ENCODE results near the gene KIF3C. TPM values are rescaled to one million over a fixed set of nuclear protein-coding genes. Genes with fewer than 3 reads are reported as not detected.
"Not testable (repeated sequence)": the region's sequence is repeated elsewhere in the genome, so short reads cannot be mapped to it uniquely, and the experiment has no call there.

The KIF3C gene
- total RNA-seq, 2 experiments from 2014 or later, result 3.6 to 3.8 TPM

GRCh38 chr2:26018184-26019055 is 36.1 kb upstream of the KIF3C start:
- DNase-seq (peak; percentile 49), ATAC-seq (peak; percentile 83)
- ChIA-PET CTCF (interaction anchor here (1.1 to 2.2 kb wide), 5 partner anchors 27 to 167 kb away, joined by 3 to 5 read pairs (median 5); no protein-coding TSS in a partner anchor), POLR2A (interaction anchor here (0.6 to 1.2 kb wide), 2 partner anchors 10 to 573 kb away, joined by 3 to 4 read pairs; no protein-coding TSS in a partner anchor)
- H3K27me3 Mint-ChIP-seq, result no peaks in the 10 kb centered on the region
- no peak for TF ChIP-seq CTCF (IDR thresholded peaks at IDR 0.05)
- H3K36me3 Mint-ChIP-seq (ENCODE audit: low read depth), result no peaks in the 10 kb centered on the region
- H3K27ac Mint-ChIP-seq, result no peak overlapping the region
- intact Hi-C loops (cut with micrococcal nuclease), result no loop called here
- H3K4me1 Mint-ChIP-seq (ENCODE audit: low read depth), result peaks cover 4% of the 10 kb centered on the region
- no peak overlapping the region for H3K4me3 Mint-ChIP-seq
- H3K9me3 Mint-ChIP-seq, result no peaks in the 10 kb centered on the region

- Mint-ChIP-seq H3K36me3 (ENCODE audit: low read depth) (no peaks in the 10 kb centered on the region), H3K27me3 (no peaks in the 10 kb centered on the region), H3K9me3 (no peaks in the 10 kb centered on the region), H3K4me1 (ENCODE audit: low read depth) (peaks cover 4% of the 10 kb centered on the region), H3K27ac (no peak overlapping the region), H3K4me3 (no peak overlapping the region)
- intact Hi-C loops (cut with micrococcal nuclease), result no loop called here
- DNase-seq (no peak), ATAC-seq (no peak)
- POLR2A ChIA-PET, result interaction anchor here (1.2 kb wide), 1 partner anchor 9 kb away, joined by 3 read pairs; no protein-coding TSS in a partner anchor
- no peak for TF ChIP-seq CTCF (IDR thresholded peaks at IDR 0.05)
- CTCF ChIA-PET, result interaction anchor here (1.1 to 2.2 kb wide), 5 partner anchors 26 to 166 kb away, joined by 3 to 5 read pairs (median 5); no protein-coding TSS in a partner anchor
These were observed 35.3 kb upstream of the KIF3C start for GRCh38 chr2:26017464-26018183.

- CTCF ChIA-PET, result not testable (repeated sequence)
These were observed 34.4 kb upstream of the KIF3C start for GRCh38 chr2:26016706-26017045.

GRCh38 chr2:26016012-26016705 is 33.9 kb upstream of the KIF3C start:
- DNase-seq (no peak), ATAC-seq (no peak)
- intact Hi-C loops (cut with micrococcal nuclease), result no loop called here
- ChIA-PET CTCF (interaction anchor here (1.3 kb wide), 1 partner anchor 25 kb away, joined by 5 read pairs; no protein-coding TSS in a partner anchor), POLR2A (no interaction called here)
- Mint-ChIP-seq H3K27me3 (no peaks in the 10 kb centered on the region), H3K36me3 (ENCODE audit: low read depth) (no peaks in the 10 kb centered on the region), H3K9me3 (no peaks in the 10 kb centered on the region), H3K4me3 (no peak overlapping the region), H3K4me1 (ENCODE audit: low read depth) (peaks cover 4% of the 10 kb centered on the region), H3K27ac (no peak overlapping the region)
- no peak for TF ChIP-seq CTCF (IDR thresholded peaks at IDR 0.05)

More at GRCh38 chr2:26016706-26017045, 34.4 kb upstream of the KIF3C start:
- H3K4me1 Mint-ChIP-seq (ENCODE audit: low read depth); DNase-seq; H3K27me3 Mint-ChIP-seq; H3K4me3 Mint-ChIP-seq; POLR2A ChIA-PET; H3K9me3 Mint-ChIP-seq; H3K27ac Mint-ChIP-seq; ATAC-seq; intact Hi-C loops (cut with micrococcal nuclease); H3K36me3 Mint-ChIP-seq (ENCODE audit: low read depth): not testable (repeated sequence)

GRCh38 chr2:26013668-26014067 is 31.4 kb upstream of the KIF3C start:
- TF ChIP-seq CTCF (IDR thresholded peaks at IDR 0.05), result no peak
- H3K9me3 Mint-ChIP-seq, result no peaks in the 10 kb centered on the region
- CTCF ChIA-PET, result no interaction called here
- intact Hi-C loops (cut with micrococcal nuclease), result no loop called here
- H3K4me3 Mint-ChIP-seq, result no peak overlapping the region
- POLR2A ChIA-PET, result no interaction called here
- no peak for ATAC-seq
- H3K4me1 Mint-ChIP-seq (ENCODE audit: low read depth), result peaks cover 4% of the 10 kb centered on the region
- no peak overlapping the region for H3K27ac Mint-ChIP-seq
- no peaks in the 10 kb centered on the region for H3K36me3 Mint-ChIP-seq (ENCODE audit: low read depth)
- no peaks in the 10 kb centered on the region for H3K27me3 Mint-ChIP-seq
- no peak for DNase-seq

Data from activated CD8-positive, alpha-beta T cell treated with anti-CD3 and anti-CD28 coated beads for 36 hours (primary cell).